Common myeloid progenitor, CD34-positive (primary cell): ENCODE measurements around the gene TRIM44.

ENCODE experiments used
- CTCF ChIA-PET: fragments of 350-600 bp; sonication (Branson Sonifier 250); formaldehyde crosslinking; loops from one replicate; lab custom pipeline; 2021; ENCODE audit warnings: antibody characterized with exemption; lab: Charles Lee
- POLR2A ChIA-PET: fragments of 350-600 bp; sonication (Branson Sonifier 250); formaldehyde crosslinking; loops from one replicate; lab custom pipeline; 2021; ENCODE audit warnings: antibody characterized with exemption; lab: Charles Lee
- DNase-seq, 3 donors: peaks; one replicate each; pipeline versions ENCODE4 v3.0.0 to v3.0.0-alpha.2; 2013
- H3K27ac ChIP-seq, 2 experiments: 1 replicate in 1 of 2; 2 replicates in 1 of 2; pipeline ENCODE4 v1.7.0; 2013; ENCODE audit warnings: inconsistent platforms in 2 of 2, low read length in 2 of 2, mild to moderate bottlenecking in 2 of 2, low read depth in 1 of 2, moderate library complexity in 1 of 2; ENCODE audit not compliant: severe bottlenecking in 2 of 2, insufficient read depth in 1 of 2, poor library complexity in 1 of 2
- H3K27me3 ChIP-seq, 5 experiments: replicated peaks in 2 of 5; 1 replicate in 3 of 5; 2 replicates in 2 of 5; pipeline versions ENCODE4 v1.6.1 to v1.7.0; 2013; ENCODE audit warnings: low read length in 4 of 5, mild to moderate bottlenecking in 2 of 5, moderate library complexity in 2 of 5, inconsistent platforms in 1 of 5; ENCODE audit not compliant: insufficient read depth in 5 of 5, control insufficient read depth in 4 of 5
- H3K36me3 ChIP-seq, 4 experiments: 1 replicate in 2 of 4; 2 replicates in 2 of 4; pipeline versions ENCODE4 v1.6.1 to v1.7.0; 2013; ENCODE audit warnings: low read length in 3 of 4, control low read depth in 1 of 4, mild to moderate bottlenecking in 1 of 4; ENCODE audit not compliant: control insufficient read depth in 4 of 4, insufficient read depth in 4 of 4
- H3K4me1 ChIP-seq, 4 experiments: 1 replicate in 3 of 4; 2 replicates in 1 of 4; pipeline versions ENCODE4 v1.6.1 to v1.7.1; 2013; ENCODE audit warnings: low read length in 3 of 4, mild to moderate bottlenecking in 3 of 4, control low read depth in 1 of 4, inconsistent platforms in 1 of 4, moderate library complexity in 1 of 4; ENCODE audit not compliant: control insufficient read depth in 4 of 4, insufficient read depth in 4 of 4; ENCODE audit errors: control extremely low read depth in 1 of 4
- H3K4me3 ChIP-seq, 7 experiments: 1 replicate in 4 of 7; 2 replicates in 3 of 7; pipeline versions ENCODE4 v1.5.1 to v1.7.0; 2013; ENCODE audit warnings: mild to moderate bottlenecking in 7 of 7, low read length in 6 of 7, moderate library complexity in 6 of 7, inconsistent platforms in 2 of 7, low read depth in 2 of 7, control low read depth in 1 of 7; ENCODE audit not compliant: insufficient read depth in 4 of 7, control insufficient read depth in 1 of 7; ENCODE audit errors: extremely low read depth in 1 of 7
- H3K9me3 ChIP-seq, 5 experiments: 1 replicate in 4 of 5; 2 replicates in 1 of 5; pipeline versions ENCODE4 v1.6.1 to v1.7.1; 2013; ENCODE audit warnings: low read length in 4 of 5, mild to moderate bottlenecking in 2 of 5, inconsistent platforms in 1 of 5, low read depth in 1 of 5, moderate library complexity in 1 of 5; ENCODE audit not compliant: control insufficient read depth in 4 of 5, insufficient read depth in 2 of 5; ENCODE audit errors: control extremely low read depth in 1 of 5
- WGBS: methylation state at CpG from one replicate; pipeline ENCODE4 v1.1.5; 2013; ENCODE audit not compliant: insufficient coverage; 5-methylcytosine and 5-hydroxymethylcytosine counted together

The TRIM44 gene

GRCh38 chr11:35722641-35723040 lies 60.1 kb downstream of the TRIM44 start:
- no peaks in the 10 kb centered on the region for H3K9me3 ChIP-seq
- no peak overlapping the region for H3K27ac ChIP-seq
- H3K36me3 ChIP-seq, result peaks cover 0 to 19% (median 10%) of the 10 kb centered on the region in 4 experiments
- ChIA-PET CTCF (no interaction called here), POLR2A (no interaction called here)
- WGBS, result 98% methylated on average over 4 of the region's 4 CpGs
- no peak for DNase-seq
- peaks cover 0 to 7% (median 0%) of the 10 kb centered on the region in 4 experiments for H3K4me1 ChIP-seq
- no peaks in the 10 kb centered on the region for H3K27me3 ChIP-seq
- H3K4me3 ChIP-seq, result no peak overlapping the region

GRCh38 chr11:35723493-35723892 lies 60.9 kb downstream of the TRIM44 start:
- no peaks in the 10 kb centered on the region for H3K9me3 ChIP-seq
- CTCF ChIA-PET, result no interaction called here

GRCh38 chr11:35723913-35724312 lies 61.3 kb downstream of the TRIM44 start:
- H3K27ac ChIP-seq, result no peak overlapping the region
- ChIA-PET POLR2A (no interaction called here), CTCF (no interaction called here)
- no peak overlapping the region for H3K4me3 ChIP-seq
- WGBS, result 100% methylated on average over 2 of the region's 2 CpGs
- H3K27me3 ChIP-seq, result no peaks in the 10 kb centered on the region
- peaks cover 0 to 28% (median 13%) of the 10 kb centered on the region in 4 experiments for H3K36me3 ChIP-seq
- H3K4me1 ChIP-seq, result peaks cover 0 to 7% (median 0%) of the 10 kb centered on the region in 4 experiments
- DNase-seq, result no peak
- H3K9me3 ChIP-seq, result peaks cover 0 to 2% (median 0%) of the 10 kb centered on the region in 5 experiments

More at GRCh38 chr11:35723493-35723892, 60.9 kb downstream of the TRIM44 start:
- WGBS, result no CpG with 5 or more reads among the region's 1 CpG
- H3K4me3 ChIP-seq, result no peak overlapping the region
- POLR2A ChIA-PET, result no interaction called here
- no peaks in the 10 kb centered on the region for H3K27me3 ChIP-seq
- peaks cover 0 to 7% (median 0%) of the 10 kb centered on the region in 4 experiments for H3K4me1 ChIP-seq
- H3K36me3 ChIP-seq, result peaks cover 0 to 24% (median 12%) of the 10 kb centered on the region in 4 experiments
- no peak for DNase-seq
- no peak overlapping the region for H3K27ac ChIP-seq

DNA sequence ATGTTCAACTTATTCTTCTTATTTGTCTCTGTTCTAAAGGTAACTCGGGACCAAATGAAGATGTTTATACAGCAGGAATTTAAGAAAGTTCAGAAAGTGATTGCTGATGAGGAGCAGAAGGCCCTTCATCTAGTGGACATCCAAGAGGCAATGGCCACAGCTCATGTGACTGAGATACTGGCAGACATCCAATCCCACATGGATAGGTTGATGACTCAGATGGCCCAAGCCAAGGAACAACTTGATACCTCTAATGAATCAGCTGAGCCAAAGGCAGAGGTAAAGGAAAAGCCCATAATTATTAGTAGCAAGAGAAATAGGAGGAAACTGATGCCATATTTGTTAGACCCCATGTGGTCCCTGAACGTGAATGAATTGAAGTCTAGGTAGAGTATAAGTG lies 63.3 kb downstream of the TRIM44 start:
- peaks cover 0 to 7% (median 0%) of the 10 kb centered on the region in 4 experiments for H3K4me1 ChIP-seq
- H3K4me3 ChIP-seq, result no peak overlapping the region
- H3K9me3 ChIP-seq, result peaks cover 3 to 18% (median 6%) of the 10 kb centered on the region in 5 experiments
- 100% methylated on average over 1 of the region's 2 CpGs for WGBS
- CTCF ChIA-PET, result no interaction called here
- no peak overlapping the region for H3K27ac ChIP-seq
- POLR2A ChIA-PET, result no interaction called here
- peaks cover 6 to 47% (median 20%) of the 10 kb centered on the region in 4 experiments for H3K36me3 ChIP-seq
- H3K27me3 ChIP-seq, result no peaks in the 10 kb centered on the region
- DNase-seq, result no peak

DNA sequence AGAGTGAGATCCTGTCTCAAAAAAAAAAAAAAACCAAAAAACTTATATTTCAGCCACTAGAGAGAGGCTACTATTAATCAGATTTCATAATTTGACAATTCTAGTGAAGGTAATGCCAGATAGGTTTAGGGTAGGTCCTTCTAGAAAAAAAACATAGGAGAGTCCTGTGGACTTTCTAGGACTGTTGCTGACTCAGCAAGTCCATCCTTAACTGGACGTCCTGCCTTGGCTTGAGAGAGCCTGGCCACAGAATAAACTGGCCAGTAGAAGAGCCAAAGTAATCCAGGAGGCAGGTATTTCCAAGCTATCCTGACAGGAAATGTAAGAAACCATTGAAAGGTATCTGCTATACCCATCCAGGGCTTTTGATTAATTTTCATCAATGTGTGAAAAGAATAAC lies 64.6 kb downstream of the TRIM44 start:
- no peak overlapping the region for H3K4me3 ChIP-seq
- CTCF ChIA-PET, result interaction anchor here (0.6 kb wide), 1 partner anchor 208 kb away, joined by 4 read pairs; no protein-coding TSS in a partner anchor
- POLR2A ChIA-PET, result no interaction called here
- WGBS, result no CpG with 5 or more reads among the region's 1 CpG
- H3K27ac ChIP-seq, result no peak overlapping the region
- no peaks in the 10 kb centered on the region for H3K27me3 ChIP-seq
- H3K4me1 ChIP-seq, result peaks cover 0 to 2% (median 0%) of the 10 kb centered on the region in 4 experiments
- peaks cover 3 to 19% (median 7%) of the 10 kb centered on the region in 5 experiments for H3K9me3 ChIP-seq
- no peak for DNase-seq
- peaks cover 6 to 55% (median 22%) of the 10 kb centered on the region in 4 experiments for H3K36me3 ChIP-seq

- ChIA-PET POLR2A (interaction anchor here (0.7 kb wide), 1 partner anchor 144 kb away, joined by 5 read pairs; no protein-coding TSS in a partner anchor), CTCF (no interaction called here)
- Histone ChIP-seq H3K4me3 (no peak overlapping the region), H3K27me3 (no peaks in the 10 kb centered on the region), H3K9me3 (peaks cover 3 to 28% (median 9%) of the 10 kb centered on the region in 5 experiments), H3K27ac (no peak overlapping the region), H3K4me1 (no peaks in the 10 kb centered on the region), H3K36me3 (peaks cover 9 to 70% (median 28%) of the 10 kb centered on the region in 4 experiments)
- no peak for DNase-seq
These were observed 67.7 kb downstream of the TRIM44 start for GRCh38 chr11:35730254-35730653.

DNA sequence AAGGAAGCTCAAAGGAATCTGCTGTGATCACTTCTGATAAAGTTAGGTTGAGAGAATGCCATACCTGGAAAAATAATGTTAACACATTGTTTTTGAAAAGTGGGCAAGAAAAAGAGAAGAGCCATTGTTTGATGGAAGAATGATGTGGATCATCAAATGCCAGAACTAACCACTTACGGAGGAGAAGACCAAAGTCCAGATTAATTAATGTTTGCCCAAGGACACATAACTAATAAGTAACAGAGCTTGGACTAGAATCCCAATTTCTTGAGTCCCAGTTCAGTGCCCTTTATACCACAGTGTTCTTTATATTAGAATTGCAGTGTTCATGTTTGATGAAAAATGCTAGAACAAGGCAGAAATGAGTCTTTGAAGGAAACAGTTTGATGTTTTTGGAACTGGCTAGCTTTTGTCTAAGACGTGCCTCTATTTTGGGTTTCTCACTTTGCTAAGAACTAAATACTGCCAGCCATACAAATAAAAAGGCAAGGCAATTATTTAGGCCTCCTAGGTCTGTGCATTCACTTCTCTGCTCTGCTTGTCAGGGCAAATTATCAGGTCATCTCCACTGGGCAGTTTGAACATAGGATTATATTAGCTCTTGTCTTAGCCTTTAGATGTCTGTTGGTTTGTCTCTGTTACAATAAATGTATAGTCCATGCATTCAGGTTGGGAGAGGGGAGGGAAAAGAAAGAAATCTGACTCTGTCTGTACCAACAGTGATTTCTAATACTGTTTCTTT lies 72.3 kb downstream of the TRIM44 start:
- WGBS, result 100% methylated on average over 2 of the region's 2 CpGs
- CTCF ChIA-PET, result interaction anchor here (1.2 kb wide), 1 partner anchor 88 kb away, joined by 3 read pairs; no protein-coding TSS in a partner anchor
- POLR2A ChIA-PET, result no interaction called here

More for the DNA sequence above, 72.3 kb downstream of the TRIM44 start:
- no peak for DNase-seq
- peaks cover 0 to 16% (median 4%) of the 10 kb centered on the region in 5 experiments for H3K9me3 ChIP-seq
- H3K36me3 ChIP-seq, result peaks cover 14 to 46% (median 29%) of the 10 kb centered on the region in 4 experiments
- no peak overlapping the region for H3K4me3 ChIP-seq
- no peaks in the 10 kb centered on the region for H3K4me1 ChIP-seq
- H3K27me3 ChIP-seq, result no peaks in the 10 kb centered on the region
- no peak overlapping the region for H3K27ac ChIP-seq
